ENCODE data around the gene TRIM66. TPM values are rescaled to one million over a fixed set of nuclear protein-coding genes. Genes with fewer than 3 reads are reported as not detected.

TRIM66 gene
- total RNA-seq, 4 donors from 2014 or later = 5.2 to 31.8 (median 7.6) TPM

- no peak for TF ChIP-seq CTCF (IDR thresholded peaks at IDR 0.05; ENCODE audit: low read depth)
Observed at GRCh38 chr11:8684600-8685290, 2.3 kb upstream of the TRIM66 start.

GRCh38 chr11:8683115-8683807 is 796 bp upstream of the TRIM66 start:
- no peak for TF ChIP-seq CTCF (IDR thresholded peaks at IDR 0.05; ENCODE audit: low read depth)

GRCh38 chr11:8681837-8682302 is 595 bp downstream of the TRIM66 start:
- no peak for TF ChIP-seq CTCF (IDR thresholded peaks at IDR 0.05; ENCODE audit: low read depth)

- no peak for TF ChIP-seq CTCF (IDR thresholded peaks at IDR 0.05; ENCODE audit: low read depth)
Observed at GRCh38 chr11:8679006-8679405, 3.5 kb downstream of the TRIM66 start.

- no peak for TF ChIP-seq CTCF (IDR thresholded peaks at IDR 0.05; ENCODE audit: low read depth)
Observed at GRCh38 chr11:8676458-8676857, 6.0 kb downstream of the TRIM66 start.

- no peak for TF ChIP-seq CTCF (IDR thresholded peaks at IDR 0.05; ENCODE audit: low read depth)
Observed at GRCh38 chr11:8674859-8675258, 7.6 kb downstream of the TRIM66 start.

- no peak for TF ChIP-seq CTCF (IDR thresholded peaks at IDR 0.05; ENCODE audit: low read depth)
Observed at GRCh38 chr11:8672346-8672745, 10.1 kb downstream of the TRIM66 start.

Data from subcutaneous adipose tissue (tissue), 4 donors.